HCT116 (cell line): ENCODE data around the gene MED13L.

Source experiments
- CEBPB ChIP-seq: IDR thresholded peaks from 2 replicates; pipeline ENCODE4 v1.6.1; 2012; ENCODE audit warnings: low read depth
- CTCF ChIP-seq, 3 experiments: fragments of 200-600 bp in 1 of 3; sonication (generic) in 1 of 3; IDR thresholded peaks in 2 of 3; conservative IDR thresholded peaks in 1 of 3; 2 replicates each; pipeline ENCODE4 v1.5.1; 2012 to 2017; ENCODE audit warnings: low read depth in 2 of 3, low read length in 2 of 3, antibody characterized with exemption in 1 of 3, borderline replicate concordance in 1 of 3, control low read depth in 1 of 3, mild to moderate bottlenecking in 1 of 3, mixed read lengths in 1 of 3, mixed run types in 1 of 3, moderate library complexity in 1 of 3; ENCODE audit not compliant: insufficient read depth in 1 of 3
- EGR1 ChIP-seq: IDR thresholded peaks from 2 replicates; pipeline ENCODE4 v1.6.1; 2012; ENCODE audit warnings: low read depth
- EZH2phosphoT487 ChIP-seq: fragments of 200-600 bp; IDR thresholded peaks from 2 replicates; pipeline ENCODE4 v1.6.1; 2018; ENCODE audit warnings: antibody characterized with exemption, borderline replicate concordance
- POLR2A ChIP-seq: IDR thresholded peaks from 2 replicates; pipeline ENCODE4 v1.7.0; 2011; ENCODE audit warnings: borderline replicate concordance; ENCODE audit not compliant: insufficient read depth, insufficient read length; ENCODE audit errors: extremely low read depth
- POLR2AphosphoS5 ChIP-seq: IDR thresholded peaks from 2 replicates; pipeline ENCODE4 v1.6.1; 2011; ENCODE audit warnings: mild to moderate bottlenecking, low read depth, low read length, moderate library complexity
- SRF ChIP-seq: IDR thresholded peaks from 2 replicates; pipeline ENCODE4 v1.6.1; 2012; ENCODE audit warnings: low read depth
- YY1 ChIP-seq: IDR thresholded peaks from 2 replicates; pipeline ENCODE4 v1.6.1; 2011; ENCODE audit warnings: low read length, low read depth, moderate library complexity, mild to moderate bottlenecking; ENCODE audit not compliant: insufficient replicate concordance; ENCODE audit errors: extremely low read depth
- ZFX ChIP-seq: fragments of 450-650 bp; IDR thresholded peaks from 2 replicates; pipeline ENCODE4 v1.6.1; 2017
- TF ChIP-seq, protein P1 (sequence below): IDR thresholded peaks from 2 replicates; pipeline ENCODE4 v1.6.1; 2012; ENCODE audit warnings: low read depth
- TF ChIP-seq, protein P2 (sequence below): IDR thresholded peaks from 2 replicates; pipeline ENCODE4 v1.6.1; 2012

DNA sequence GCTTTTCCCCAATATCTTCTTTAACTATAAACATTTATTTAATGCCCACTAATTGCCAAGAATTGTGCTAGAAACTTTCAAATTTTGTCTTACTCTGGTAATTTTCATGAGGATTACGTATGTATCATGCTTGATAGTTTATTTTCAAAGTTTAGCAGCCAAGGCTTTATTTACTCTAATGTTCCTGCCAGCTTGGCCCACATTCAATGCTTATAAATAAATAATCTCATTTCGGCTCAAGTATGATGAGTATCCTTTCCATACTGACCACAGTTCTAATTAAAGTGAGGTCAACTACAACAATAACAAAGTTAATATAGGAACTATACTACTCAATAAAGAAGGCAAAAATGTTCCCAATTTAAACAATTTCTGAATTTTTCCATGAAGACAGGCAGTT lies 259.2 kb downstream of the MED13L start:
- TF ChIP-seq EGR1 = no peak
- TF ChIP-seq, protein P1, sequence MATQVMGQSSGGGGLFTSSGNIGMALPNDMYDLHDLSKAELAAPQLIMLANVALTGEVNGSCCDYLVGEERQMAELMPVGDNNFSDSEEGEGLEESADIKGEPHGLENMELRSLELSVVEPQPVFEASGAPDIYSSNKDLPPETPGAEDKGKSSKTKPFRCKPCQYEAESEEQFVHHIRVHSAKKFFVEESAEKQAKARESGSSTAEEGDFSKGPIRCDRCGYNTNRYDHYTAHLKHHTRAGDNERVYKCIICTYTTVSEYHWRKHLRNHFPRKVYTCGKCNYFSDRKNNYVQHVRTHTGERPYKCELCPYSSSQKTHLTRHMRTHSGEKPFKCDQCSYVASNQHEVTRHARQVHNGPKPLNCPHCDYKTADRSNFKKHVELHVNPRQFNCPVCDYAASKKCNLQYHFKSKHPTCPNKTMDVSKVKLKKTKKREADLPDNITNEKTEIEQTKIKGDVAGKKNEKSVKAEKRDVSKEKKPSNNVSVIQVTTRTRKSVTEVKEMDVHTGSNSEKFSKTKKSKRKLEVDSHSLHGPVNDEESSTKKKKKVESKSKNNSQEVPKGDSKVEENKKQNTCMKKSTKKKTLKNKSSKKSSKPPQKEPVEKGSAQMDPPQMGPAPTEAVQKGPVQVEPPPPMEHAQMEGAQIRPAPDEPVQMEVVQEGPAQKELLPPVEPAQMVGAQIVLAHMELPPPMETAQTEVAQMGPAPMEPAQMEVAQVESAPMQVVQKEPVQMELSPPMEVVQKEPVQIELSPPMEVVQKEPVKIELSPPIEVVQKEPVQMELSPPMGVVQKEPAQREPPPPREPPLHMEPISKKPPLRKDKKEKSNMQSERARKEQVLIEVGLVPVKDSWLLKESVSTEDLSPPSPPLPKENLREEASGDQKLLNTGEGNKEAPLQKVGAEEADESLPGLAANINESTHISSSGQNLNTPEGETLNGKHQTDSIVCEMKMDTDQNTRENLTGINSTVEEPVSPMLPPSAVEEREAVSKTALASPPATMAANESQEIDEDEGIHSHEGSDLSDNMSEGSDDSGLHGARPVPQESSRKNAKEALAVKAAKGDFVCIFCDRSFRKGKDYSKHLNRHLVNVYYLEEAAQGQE = no peak
- TF ChIP-seq SRF = no peak
- no peak for TF ChIP-seq CTCF (IDR thresholded peaks at IDR 0.05 in 2 of 3, conservative IDR thresholded peaks at IDR 0.05 in 1 of 3; ENCODE audit: borderline replicate concordance in 1 of 3, insufficient read depth in 1 of 3, low read depth in 2 of 3, low read length in 2 of 3)
- no peak for TF ChIP-seq POLR2A
- TF ChIP-seq, protein P2, sequence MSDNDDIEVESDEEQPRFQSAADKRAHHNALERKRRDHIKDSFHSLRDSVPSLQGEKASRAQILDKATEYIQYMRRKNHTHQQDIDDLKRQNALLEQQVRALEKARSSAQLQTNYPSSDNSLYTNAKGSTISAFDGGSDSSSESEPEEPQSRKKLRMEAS = no peak
- TF ChIP-seq EZH2phosphoT487 = no peak
- no peak for TF ChIP-seq ZFX
- no peak for TF ChIP-seq YY1
- TF ChIP-seq POLR2AphosphoS5 = no peak
- TF ChIP-seq CEBPB = no peak
